CD4-positive, alpha-beta T cell treated with Interleukin-6 at 100 ng/mL for 8 hours (primary cell): ENCODE results near the gene MIB1.

Experiments
- DNase-seq: peaks from one replicate; pipeline ENCODE4 v3.0.0-alpha.2; 2020; ENCODE audit warnings: mixed read lengths, low spot score

MIB1 gene

DNA sequence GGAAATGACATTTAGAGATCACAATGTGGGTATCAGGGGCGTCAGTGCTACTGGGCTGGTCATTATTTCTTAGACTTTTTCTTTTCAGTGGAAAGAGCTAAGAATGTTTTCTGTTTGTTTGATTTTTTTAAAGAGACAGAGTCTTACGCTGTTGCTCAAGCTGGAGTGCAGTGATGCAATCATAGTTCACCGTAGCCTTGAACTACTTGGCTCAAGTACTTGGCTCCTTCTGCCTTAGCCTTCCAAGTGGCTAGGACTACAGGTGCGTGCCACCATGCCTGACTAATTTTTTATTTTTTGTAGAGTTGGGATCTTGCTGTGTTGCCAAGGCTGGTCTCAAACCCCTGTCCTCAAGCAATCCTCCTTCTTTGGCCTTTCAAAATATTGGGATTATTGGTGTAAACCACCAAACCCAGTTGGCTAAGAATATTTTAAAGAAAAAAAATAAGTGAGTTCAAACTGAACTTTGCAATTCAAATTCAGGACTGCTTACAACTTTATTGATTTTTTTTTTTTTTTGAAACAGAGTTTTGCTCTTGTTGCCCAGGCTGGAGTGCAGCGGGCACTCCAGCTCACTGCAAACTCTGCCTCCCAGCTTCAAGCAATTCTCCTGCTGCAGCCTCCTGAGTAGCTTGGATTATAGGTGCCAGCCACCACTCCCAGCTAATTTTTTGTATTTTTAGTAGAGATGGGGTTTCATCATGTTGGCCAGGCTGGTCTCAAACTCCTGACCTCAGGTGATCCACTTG is 154.2 kb downstream of the MIB1 start:
- DNase-seq = no peak

DNA sequence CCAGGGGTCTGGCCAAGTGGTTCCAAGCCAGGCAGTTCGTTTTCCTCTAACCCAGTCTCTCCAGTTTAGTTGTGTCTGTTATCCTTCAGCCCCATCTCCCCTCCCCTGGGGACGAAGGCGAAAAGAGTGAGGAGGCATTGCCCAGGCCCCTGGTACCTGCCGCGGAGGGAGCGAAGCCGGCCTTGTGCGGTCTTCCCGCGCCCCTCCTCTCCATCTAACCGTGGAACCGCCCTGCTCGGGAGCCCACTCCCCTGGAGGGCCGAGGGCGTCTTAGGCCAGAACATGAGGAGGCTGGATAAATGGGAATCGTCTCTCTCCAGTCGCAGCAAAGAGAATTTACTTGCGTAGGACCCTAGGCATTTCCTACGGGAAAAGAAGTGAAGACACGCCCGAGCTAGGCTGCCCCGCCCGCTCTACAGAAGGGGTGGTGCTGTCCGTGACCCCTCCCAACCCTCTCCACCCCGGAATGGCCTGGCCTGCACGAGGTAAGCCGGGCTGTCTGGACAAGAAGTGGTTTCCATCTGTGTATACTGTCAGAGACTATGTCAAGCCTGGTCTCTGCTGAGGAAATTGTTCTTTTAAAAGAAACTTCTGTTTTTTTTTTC is 156.2 kb downstream of the MIB1 start:
- DNase-seq = no peak

- DNase-seq = no peak
Observed at GRCh38 chr18:21897811-21898210, 157.2 kb downstream of the MIB1 start.

DNA sequence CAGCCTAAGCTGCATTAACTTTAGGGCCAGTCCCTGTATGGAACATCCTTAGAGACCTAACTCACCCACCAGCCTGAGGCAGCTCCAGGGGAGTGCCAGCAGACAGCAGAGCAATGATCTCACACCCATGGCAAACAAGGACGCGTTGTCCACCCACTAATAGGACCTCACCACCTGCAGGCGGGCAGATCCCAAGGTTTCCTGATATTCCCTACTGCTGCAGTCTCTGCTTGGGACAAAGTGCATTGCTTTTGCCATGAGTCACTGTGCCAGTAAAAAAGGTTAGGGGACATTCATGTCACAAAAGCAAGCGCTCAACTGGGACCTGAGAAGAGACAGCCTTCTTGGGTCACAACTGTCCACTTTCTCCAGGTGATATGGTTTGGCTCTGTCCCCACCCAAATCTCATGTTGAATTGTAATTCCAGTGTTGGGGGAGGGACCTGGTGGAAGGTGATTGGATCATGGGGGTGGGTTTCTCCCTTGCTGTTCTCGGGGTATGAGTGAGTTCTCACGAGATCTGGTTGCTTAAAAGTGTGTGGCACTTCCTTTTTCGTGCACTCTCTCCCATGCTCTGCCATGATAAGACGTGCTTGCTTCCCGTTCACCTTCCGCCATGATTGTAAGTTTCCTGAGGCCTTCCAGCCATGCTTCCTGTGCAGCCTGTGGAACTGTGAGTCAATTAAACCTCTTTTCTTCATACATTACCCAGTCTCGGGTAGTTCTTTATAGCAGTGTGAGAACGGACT is 160.2 kb downstream of the MIB1 start:
- DNase-seq = no peak

GRCh38 chr18:21901423-21901945 is 160.9 kb downstream of the MIB1 start:
- DNase-seq = no peak

DNA sequence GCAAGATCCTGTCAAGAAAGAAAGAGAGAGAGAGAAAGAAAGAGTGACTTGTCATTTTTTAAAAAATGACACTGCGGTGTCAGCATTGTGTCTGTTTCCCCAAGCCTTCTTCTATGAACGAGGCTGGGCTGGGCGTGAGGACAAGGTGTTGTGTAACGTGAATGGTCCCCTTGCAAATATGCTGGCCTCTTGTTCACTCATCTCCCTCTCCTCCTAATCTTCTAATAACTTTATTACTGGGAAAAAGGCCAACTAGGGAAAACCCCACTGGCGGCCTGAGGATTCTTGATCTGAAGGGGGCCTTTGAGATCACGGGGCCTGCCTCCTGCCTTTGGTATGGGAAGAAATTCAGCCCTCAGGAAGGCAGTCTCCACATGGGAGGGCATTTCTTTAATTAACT is 163.1 kb downstream of the MIB1 start:
- DNase-seq = no peak

DNA sequence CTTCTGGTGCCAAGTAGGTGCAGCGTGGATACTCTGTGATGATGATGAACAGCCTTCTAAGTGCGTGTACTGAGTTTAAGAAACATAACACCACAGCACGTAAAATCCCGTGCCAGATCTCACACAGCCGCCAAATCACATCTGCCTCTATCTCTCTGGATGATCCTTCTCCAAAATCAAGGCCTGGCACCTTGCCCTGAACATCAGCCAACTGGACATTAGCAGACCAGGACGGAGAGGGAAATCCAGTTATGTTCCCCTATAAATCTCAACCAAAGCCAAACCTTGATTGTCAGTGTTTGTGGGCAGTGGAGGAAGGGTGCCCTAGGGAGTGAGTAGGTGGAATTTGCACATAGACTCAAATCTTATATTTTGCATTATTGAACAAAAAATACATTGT is 164.3 kb downstream of the MIB1 start:
- DNase-seq = no peak

- no peak for DNase-seq
Observed at GRCh38 chr18:21907451-21907850, 166.9 kb downstream of the MIB1 start.

GRCh38 chr18:21908711-21909110 is 168.1 kb downstream of the MIB1 start:
- no peak for DNase-seq

GRCh38 chr18:21910906-21911305 is 170.3 kb downstream of the MIB1 start:
- DNase-seq = no peak

- no peak for DNase-seq
Observed at GRCh38 chr18:21911551-21911950, 171.0 kb downstream of the MIB1 start.

DNA sequence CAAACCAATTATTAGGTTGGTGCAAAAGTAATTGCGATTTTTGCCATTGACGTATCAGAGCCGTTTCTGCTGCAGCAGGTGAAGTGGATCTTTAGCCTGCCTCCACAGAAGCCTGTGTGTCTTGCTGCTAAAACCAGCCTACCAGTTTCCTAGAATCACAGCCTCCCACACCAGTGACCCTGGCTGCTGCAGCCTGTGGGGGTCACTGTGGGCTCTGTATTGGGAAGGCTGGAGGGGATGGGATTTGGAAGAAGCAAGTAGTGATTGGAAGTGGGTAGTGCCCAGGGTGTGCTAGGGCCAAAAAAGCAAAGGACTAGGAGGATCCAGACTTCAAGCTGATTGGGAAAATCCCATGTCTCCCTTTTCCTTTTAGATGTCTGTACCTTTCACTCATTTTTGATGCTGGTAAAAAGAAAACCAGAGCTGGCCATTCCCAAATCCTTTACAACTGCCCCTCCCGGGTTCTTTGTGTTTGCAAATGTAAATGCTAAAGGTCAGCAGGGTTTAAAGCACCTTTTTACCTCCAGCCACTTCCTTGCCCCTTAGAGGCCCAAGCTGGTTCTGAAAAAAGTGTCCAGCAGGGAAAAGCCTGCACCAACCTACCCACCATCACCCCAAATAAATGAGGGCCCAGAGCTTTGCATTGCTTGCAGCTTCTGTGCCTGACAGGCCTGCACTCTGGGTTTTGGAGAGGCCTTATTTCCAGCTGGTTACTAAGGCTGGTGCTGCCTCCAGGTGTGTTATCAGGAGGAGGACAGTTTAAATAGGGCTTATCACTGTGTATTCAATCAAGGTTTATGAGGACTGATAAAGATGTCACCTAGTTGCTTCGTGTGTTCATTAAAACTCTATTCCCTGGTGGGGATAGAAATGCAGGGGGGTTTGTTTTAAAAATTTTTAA is 172.0 kb downstream of the MIB1 start:
- no peak for DNase-seq

DNA sequence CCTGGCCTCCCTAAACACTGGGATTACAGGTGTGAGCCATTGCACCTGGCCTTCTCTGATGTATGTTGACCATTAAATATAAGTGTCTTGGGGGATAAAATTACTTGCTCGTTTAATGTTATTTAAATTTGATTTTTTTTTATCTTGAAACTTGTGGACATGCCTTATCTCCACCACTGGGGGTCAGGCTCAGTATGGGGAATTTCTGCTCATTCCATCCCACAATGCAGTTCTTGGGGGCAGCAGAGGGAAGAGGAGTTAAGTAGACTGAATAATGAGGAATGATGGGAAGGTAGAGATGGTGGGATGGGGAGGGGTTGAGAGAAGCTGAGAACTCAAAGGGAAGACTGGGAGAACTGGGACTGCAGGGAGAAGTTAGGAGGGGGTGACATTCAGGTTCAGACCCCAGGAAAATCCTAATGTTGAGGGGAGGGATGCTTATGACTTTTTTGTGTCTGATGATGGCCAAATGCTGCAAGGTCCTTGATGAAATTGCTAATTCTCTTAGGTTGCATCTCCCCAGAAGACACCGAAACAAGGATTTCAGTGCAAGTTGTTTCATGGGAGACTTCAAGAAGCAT is 174.2 kb downstream of the MIB1 start:
- DNase-seq = no peak

DNA sequence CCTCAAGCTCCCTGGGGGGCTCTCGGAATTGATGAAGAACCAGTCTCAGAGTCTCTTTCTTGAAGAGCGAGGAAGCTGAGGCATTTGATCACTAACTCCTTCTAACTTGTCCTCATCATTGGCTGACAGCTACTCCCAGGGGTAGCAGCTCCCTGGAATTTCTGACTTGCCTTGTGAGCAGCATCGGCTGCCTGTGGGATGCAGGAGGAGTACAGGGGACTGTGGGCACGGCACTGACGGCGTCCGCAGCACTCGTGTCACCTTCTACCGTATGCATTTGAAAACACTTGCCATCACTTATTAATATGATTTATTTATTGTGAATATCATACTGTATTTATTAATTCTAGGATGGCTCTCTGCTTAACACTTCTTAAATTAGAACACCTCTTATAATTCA is 175.0 kb downstream of the MIB1 start:
- DNase-seq = no peak

GRCh38 chr18:21916594-21916993 is 176.0 kb downstream of the MIB1 start:
- DNase-seq = no peak

DNA sequence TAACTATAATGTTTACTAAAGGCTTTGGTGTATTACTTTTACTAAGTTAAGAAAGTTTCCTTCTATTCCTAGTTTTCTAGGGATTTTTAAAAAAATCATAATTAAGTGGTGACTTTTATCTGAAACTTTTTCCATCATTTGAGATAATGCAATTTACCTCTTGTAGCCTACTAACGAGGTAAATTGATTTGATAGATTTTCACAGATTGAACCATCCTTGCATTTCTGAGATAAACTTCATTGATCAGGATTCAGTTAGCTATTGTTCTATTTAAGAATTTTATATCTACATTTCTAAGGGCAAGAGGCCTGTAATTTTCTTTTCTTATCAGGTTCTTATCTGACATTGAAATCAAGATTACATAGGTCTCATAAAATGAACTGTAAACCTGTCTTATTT is 178.1 kb downstream of the MIB1 start:
- DNase-seq = no peak
